Vagina (tissue), 2 donors: Measurements from ENCODE around the gene BAHCC1. TPM values are rescaled to one million over a fixed set of nuclear protein-coding genes. Genes with fewer than 3 reads are reported as not detected.

Experiments
- DNase-seq, 2 donors: peaks; one replicate each; pipeline ENCODE4 v3.0.0-alpha.2; 2017; ENCODE audit errors: extremely low spot score in 2 of 2
- H3K27ac ChIP-seq: fragments of 200-600 bp; sonication (generic); one replicate; pipeline ENCODE4 v1.5.1; 2019
- H3K27me3 ChIP-seq: fragments of 200-600 bp; sonication (generic); one replicate; pipeline ENCODE4 v1.5.1; 2019
- H3K36me3 ChIP-seq, 2 donors: fragments of 200-600 bp; sonication (generic); one replicate each; pipeline ENCODE4 v1.5.1; 2017 to 2019
- H3K4me1 ChIP-seq: fragments of 200-600 bp; sonication (generic); one replicate; pipeline ENCODE4 v1.5.1; 2019
- H3K4me3 ChIP-seq, 2 donors: fragments of 200-600 bp; sonication (generic); 1 replicate in 1 of 2; 2 replicates in 1 of 2; pipeline ENCODE4 v1.5.1; 2016 to 2019
- H3K9me3 ChIP-seq: fragments of 200-600 bp; sonication (generic); one replicate; pipeline ENCODE4 v1.5.1; 2019
- POLR2A ChIP-seq, 2 donors: fragments of 450-650 bp; IDR thresholded peaks; one replicate each; pipeline ENCODE4 v1.6.1; 2017; ENCODE audit warnings: antibody characterized with exemption in 2 of 2, mild to moderate bottlenecking in 2 of 2, moderate library complexity in 2 of 2
- POLR2AphosphoS5 ChIP-seq, 2 donors: sonication (generic); formaldehyde crosslinking; IDR thresholded peaks; one replicate each; pipeline ENCODE4 v1.9.0; 2017; ENCODE audit warnings: antibody characterized with exemption in 2 of 2, mild to moderate bottlenecking in 2 of 2, low read depth in 1 of 2; ENCODE audit not compliant: insufficient read depth in 1 of 2
- intact Hi-C: fragments of 100-400 bp; cut with DNase I; formaldehyde crosslinking; loops from one replicate; pipeline ENCODE4 v1.15.1; 2023
- total RNA-seq: library from RNA; depleted of rRNA; stranded (reverse); fragments of >200 nt; gene quantifications from one replicate; pipeline ENCODE4 v1.2.3, GENCODE V29; 2016
- TF ChIP-seq, protein P1 (sequence below), 3 experiments: fragments of 450-650 bp in 2 of 3; fragments of 200-600 bp in 1 of 3; sonication (generic) in 1 of 3; IDR thresholded peaks; one replicate each; pipeline ENCODE4 v1.5.1; 2017 to 2019; ENCODE audit warnings: antibody characterized with exemption in 3 of 3, mild to moderate bottlenecking in 2 of 3, moderate library complexity in 2 of 3

Gene BAHCC1
- total RNA-seq, 1 donor from 2014 or later: 9.1 TPM

DNA sequence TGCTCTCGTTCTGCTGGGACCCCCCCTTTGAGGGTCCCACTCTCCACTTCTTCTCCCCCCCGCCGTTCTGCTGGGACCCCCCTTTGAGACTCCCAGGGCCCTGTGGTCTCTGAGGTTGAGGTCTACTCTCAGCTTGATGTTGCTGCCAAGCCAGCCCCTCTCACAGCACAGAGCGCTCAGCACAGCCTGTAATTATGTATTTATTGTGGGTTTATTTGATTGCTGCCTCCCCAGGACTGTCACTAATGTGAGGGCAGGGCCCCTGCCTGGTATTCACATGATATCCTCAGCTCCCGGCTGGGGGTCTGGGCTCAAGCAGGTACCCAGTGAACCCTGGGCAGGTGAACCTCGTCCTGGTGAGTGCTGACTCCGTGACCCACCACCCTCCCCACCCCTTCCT lies 81.9 kb downstream of the BAHCC1 start:
- intact Hi-C loops: no loop called here
- no peak for DNase-seq
- Histone ChIP-seq H3K27ac (no peak overlapping the region), H3K36me3 (no peaks in the 10 kb centered on the region), H3K9me3 (no peaks in the 10 kb centered on the region), H3K27me3 (no peaks in the 10 kb centered on the region), H3K4me3 (no peak overlapping the region), H3K4me1 (peaks cover 25% of the 10 kb centered on the region)
- TF ChIP-seq, protein P1, sequence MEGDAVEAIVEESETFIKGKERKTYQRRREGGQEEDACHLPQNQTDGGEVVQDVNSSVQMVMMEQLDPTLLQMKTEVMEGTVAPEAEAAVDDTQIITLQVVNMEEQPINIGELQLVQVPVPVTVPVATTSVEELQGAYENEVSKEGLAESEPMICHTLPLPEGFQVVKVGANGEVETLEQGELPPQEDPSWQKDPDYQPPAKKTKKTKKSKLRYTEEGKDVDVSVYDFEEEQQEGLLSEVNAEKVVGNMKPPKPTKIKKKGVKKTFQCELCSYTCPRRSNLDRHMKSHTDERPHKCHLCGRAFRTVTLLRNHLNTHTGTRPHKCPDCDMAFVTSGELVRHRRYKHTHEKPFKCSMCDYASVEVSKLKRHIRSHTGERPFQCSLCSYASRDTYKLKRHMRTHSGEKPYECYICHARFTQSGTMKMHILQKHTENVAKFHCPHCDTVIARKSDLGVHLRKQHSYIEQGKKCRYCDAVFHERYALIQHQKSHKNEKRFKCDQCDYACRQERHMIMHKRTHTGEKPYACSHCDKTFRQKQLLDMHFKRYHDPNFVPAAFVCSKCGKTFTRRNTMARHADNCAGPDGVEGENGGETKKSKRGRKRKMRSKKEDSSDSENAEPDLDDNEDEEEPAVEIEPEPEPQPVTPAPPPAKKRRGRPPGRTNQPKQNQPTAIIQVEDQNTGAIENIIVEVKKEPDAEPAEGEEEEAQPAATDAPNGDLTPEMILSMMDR (IDR thresholded peaks at IDR 0.05): no peak
- no peak for TF ChIP-seq POLR2A (IDR thresholded peaks at IDR 0.05)
- TF ChIP-seq POLR2AphosphoS5 (IDR thresholded peaks at IDR 0.05; ENCODE audit: insufficient read depth in 1 of 2, low read depth in 1 of 2): no peak

DNA sequence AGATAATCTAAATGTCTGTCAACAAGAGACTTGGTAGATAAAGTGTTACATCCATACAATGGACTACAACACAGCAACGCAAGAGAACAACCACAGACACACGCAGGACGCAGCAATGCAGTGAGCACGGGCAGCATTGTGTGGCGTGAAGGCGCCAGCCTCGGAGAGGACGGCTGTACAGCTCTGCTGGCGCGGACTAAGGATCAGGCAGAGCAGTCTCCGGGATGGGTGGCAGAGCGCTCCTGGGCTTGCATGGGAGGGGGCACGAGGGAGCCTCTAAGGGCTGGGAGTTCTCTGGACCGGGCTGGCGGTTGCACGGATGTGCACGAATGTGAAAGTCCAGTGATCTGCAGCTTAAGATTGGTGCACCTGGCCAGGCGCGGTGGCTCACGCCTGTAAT lies 82.9 kb downstream of the BAHCC1 start:
- Histone ChIP-seq H3K27me3 (no peaks in the 10 kb centered on the region), H3K4me1 (peaks cover 22% of the 10 kb centered on the region), H3K4me3 (no peak overlapping the region), H3K36me3 (no peaks in the 10 kb centered on the region), H3K9me3 (no peaks in the 10 kb centered on the region), H3K27ac (no peak overlapping the region)
- TF ChIP-seq POLR2AphosphoS5 (IDR thresholded peaks at IDR 0.05; ENCODE audit: insufficient read depth in 1 of 2, low read depth in 1 of 2) (no peak), POLR2A (IDR thresholded peaks at IDR 0.05) (no peak)
- TF ChIP-seq, protein P1 (IDR thresholded peaks at IDR 0.05): no peak
- intact Hi-C loops: no loop called here
- DNase-seq: no peak

DNA sequence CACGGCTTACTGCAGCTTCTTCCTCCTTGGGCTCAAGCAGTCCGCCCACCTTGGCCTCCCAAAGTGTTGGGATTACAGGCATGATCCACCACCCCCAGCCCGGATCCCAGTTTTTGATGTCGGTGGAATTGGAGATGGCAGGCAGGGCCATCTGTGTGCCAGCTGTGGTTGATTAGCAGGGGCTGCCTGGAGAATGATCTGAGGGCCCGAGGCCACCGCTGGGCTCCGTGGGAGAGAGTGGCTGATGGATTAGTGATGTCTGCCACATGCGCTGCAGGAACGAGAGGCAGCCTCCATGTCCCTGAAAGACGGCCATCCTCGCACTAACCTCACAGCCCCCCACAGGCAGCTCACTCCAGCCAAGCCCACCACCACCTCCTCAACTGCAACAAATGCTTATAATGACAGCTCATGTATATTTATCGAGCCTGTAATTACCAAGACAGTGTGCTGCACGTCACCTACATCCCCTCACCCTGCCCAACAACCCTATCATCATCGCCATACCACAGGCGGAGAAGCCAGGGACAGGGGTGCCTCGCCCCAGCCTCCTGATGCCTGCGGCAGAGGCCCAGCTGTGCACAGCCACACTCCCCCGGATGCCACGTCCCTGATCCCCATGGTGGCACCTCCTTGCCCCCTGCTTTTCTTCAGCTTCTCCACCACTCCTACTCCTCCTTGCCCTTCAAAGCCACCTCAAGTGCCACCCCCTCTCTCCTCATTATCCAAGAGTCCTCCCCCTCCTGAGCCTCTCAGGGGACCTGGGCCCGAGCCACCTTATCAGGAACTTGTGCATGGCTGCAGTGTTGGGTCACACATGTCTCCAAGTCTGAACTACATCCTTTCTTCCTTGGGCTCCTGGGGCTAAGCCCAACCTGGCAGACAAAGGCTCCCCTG lies 84.2 kb downstream of the BAHCC1 start:
- no peak for DNase-seq
- intact Hi-C loops: loop anchor here (2.0 kb wide), 2 partner anchors 81 to 133 kb away; no protein-coding TSS in a partner anchor

DNA sequence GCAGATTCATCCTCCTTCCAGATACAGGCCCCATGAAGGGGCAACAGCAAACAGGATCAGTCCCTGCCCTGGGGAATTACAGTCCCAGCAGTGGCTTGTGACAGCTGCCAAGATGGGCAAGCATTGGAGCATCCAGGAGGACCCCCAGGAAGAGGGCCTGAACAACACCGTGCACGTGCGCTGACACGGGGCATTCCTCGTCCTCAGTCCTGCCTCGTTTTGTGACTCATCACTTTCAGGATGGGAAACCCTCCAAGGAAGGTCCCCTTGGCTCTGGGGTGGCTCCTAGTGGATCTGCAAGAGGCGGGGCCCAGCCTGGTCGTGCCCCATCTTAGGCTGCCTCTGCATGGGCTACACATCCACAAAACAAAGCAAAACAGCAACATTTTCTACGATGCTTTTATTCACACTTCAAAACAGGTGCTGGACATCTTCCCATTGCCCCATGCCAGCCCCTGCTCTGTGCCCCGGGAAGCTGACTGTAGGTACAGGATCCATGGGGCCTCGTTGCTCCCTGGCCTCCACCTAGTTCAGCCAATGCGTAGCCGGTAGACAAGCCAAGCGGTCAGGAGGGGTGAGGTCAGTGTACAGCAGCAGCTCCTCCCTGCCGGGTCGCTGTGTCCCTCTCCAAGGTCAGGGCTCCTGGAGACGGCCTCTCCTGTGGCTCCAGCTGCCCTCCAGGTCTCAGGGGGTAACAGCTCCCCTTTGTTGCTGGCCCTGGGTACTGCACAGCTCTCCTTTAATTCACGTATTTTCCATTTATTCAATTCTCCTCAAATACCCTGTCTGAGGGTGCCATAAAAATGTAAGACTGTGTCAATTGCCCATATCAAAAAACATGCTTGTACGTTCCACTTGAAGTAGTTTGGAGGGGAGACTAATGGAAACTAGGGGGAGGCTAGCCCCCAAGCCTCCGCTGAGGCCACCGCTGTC lies 85.1 kb downstream of the BAHCC1 start:
- H3K36me3 ChIP-seq: no peaks in the 10 kb centered on the region
- TF ChIP-seq, protein P1 (IDR thresholded peaks at IDR 0.05): no peak
- TF ChIP-seq POLR2A (IDR thresholded peaks at IDR 0.05) (no peak), POLR2AphosphoS5 (IDR thresholded peaks at IDR 0.05; ENCODE audit: insufficient read depth in 1 of 2, low read depth in 1 of 2) (no peak)
- no peak for DNase-seq
- intact Hi-C loops: loop anchor here (2.0 kb wide), 2 partner anchors 82 to 134 kb away; no protein-coding TSS in a partner anchor
- no peak overlapping the region for H3K27ac ChIP-seq
- H3K4me1 ChIP-seq: peaks cover 39% of the 10 kb centered on the region
- H3K9me3 ChIP-seq: no peaks in the 10 kb centered on the region
- H3K4me3 ChIP-seq: peak overlapping the region in 1 of 2 donors; percentile 35
- H3K27me3 ChIP-seq: no peaks in the 10 kb centered on the region

More for the DNA sequence above, 84.2 kb downstream of the BAHCC1 start:
- H3K27ac ChIP-seq: no peak overlapping the region
- no peaks in the 10 kb centered on the region for H3K36me3 ChIP-seq
- no peaks in the 10 kb centered on the region for H3K27me3 ChIP-seq
- peaks cover 34% of the 10 kb centered on the region for H3K4me1 ChIP-seq
- H3K4me3 ChIP-seq: no peak overlapping the region
- H3K9me3 ChIP-seq: no peaks in the 10 kb centered on the region
- TF ChIP-seq POLR2AphosphoS5 (IDR thresholded peaks at IDR 0.05; ENCODE audit: insufficient read depth in 1 of 2, low read depth in 1 of 2) (no peak), POLR2A (IDR thresholded peaks at IDR 0.05) (no peak)
- TF ChIP-seq, protein P1 (IDR thresholded peaks at IDR 0.05): no peak
